ENCODE measurements around the gene FPR2.

DNA sequence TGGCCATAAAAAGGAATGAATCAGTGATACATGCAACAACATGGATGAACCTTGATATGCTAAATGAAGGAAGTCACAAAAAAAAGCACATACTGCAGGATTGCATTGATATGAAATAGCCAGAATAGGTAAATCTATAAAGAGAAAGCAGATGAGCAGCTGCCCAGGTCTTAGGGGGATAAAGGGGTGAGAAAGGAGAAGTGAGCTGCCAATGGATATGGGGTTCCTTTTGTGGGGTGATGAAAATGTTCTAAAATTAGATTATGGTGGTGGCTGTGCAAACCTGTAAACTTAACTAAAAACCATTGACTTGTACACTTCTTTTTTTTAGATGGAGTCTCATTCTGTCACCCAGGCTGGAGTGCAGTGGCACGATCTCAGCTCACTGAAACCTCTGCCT lies 49.3 kb upstream of the FPR2 start:
- TF ChIP-seq CTCF (IDR thresholded peaks at IDR 0.05) (no peak), POLR2A (IDR thresholded peaks at IDR 0.05) (no peak)

Data from stomach (tissue), 4 donors.